GM12865 (cell line): ENCODE results near the gene SLC4A4.

Source experiments
- DNase-seq: peaks from one replicate; pipeline ENCODE4 v3.0.0; 2010; ENCODE audit warnings: low read depth
- H3K4me3 ChIP-seq: 2 replicates; pipeline ENCODE4 v1.5.1; 2011; ENCODE audit warnings: mild to moderate bottlenecking, low read depth, low read length, control low read depth
- CTCF ChIP-seq: IDR thresholded peaks from 2 replicates; pipeline ENCODE4 v1.5.1; 2011; ENCODE audit warnings: low read length, control low read depth, low read depth, inconsistent platforms; ENCODE audit not compliant: insufficient read depth; ENCODE audit errors: missing control alignments

Gene SLC4A4

GRCh38 chr4:71369536-71369935 is 30.7 kb downstream of the SLC4A4 start:
- DNase-seq, result no peak
- no peak for TF ChIP-seq CTCF
- H3K4me3 ChIP-seq, result no peak overlapping the region

GRCh38 chr4:71375494-71375893 is 36.7 kb downstream of the SLC4A4 start:
- TF ChIP-seq CTCF, result no peak
- H3K4me3 ChIP-seq, result no peak overlapping the region
- DNase-seq, result no peak

- TF ChIP-seq CTCF, result no peak
- DNase-seq, result no peak
- H3K4me3 ChIP-seq, result no peak overlapping the region
Measured at GRCh38 chr4:71377561-71377960, 38.7 kb downstream of the SLC4A4 start.

GRCh38 chr4:71379126-71379525 is 40.3 kb downstream of the SLC4A4 start:
- TF ChIP-seq CTCF, result no peak
- DNase-seq, result no peak
- H3K4me3 ChIP-seq, result no peak overlapping the region

GRCh38 chr4:71380788-71381187 is 42.0 kb downstream of the SLC4A4 start:
- no peak for DNase-seq
- TF ChIP-seq CTCF, result no peak
- H3K4me3 ChIP-seq, result no peak overlapping the region

- DNase-seq, result no peak
- TF ChIP-seq CTCF, result no peak
- no peak overlapping the region for H3K4me3 ChIP-seq
Measured at GRCh38 chr4:71382125-71382899, 43.5 kb downstream of the SLC4A4 start.
